ENCODE data around the gene INSR.
"Not testable (repeated sequence)": the region's sequence is repeated elsewhere in the genome, so short reads cannot be mapped to it uniquely, and the experiment has no call there.

Gene INSR

GRCh38 chr19:7257148-7258040 is 36.8 kb downstream of the INSR start:
- DNase-seq: no peak

- DNase-seq: no peak
Observed at GRCh38 chr19:7255631-7256030, 38.6 kb downstream of the INSR start.

- DNase-seq: no peak
Observed at GRCh38 chr19:7255119-7255518, 39.1 kb downstream of the INSR start.

DNA sequence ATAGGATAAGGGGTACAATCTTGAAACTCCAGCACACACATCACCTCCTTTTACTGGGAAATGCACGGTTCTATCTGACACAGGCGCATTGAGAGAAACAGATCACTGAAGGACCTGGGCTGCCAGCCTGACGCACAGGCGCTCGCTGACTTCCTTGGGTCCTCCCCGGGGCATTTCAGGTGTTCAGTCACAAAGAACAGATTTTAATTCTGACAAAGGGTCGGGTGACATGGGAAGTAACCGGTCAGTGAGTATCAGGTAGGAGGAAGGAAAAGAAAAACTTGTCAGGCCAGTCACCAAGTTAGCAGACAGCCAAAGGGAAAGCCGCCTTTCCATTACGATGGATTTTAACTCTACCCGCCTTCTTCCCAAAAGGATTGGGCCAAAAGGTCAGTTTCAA is 39.6 kb downstream of the INSR start:
- no peak for DNase-seq

GRCh38 chr19:7252364-7252763 is 41.9 kb downstream of the INSR start:
- DNase-seq: no peak

GRCh38 chr19:7251494-7251893 is 42.7 kb downstream of the INSR start:
- DNase-seq: no peak

DNA sequence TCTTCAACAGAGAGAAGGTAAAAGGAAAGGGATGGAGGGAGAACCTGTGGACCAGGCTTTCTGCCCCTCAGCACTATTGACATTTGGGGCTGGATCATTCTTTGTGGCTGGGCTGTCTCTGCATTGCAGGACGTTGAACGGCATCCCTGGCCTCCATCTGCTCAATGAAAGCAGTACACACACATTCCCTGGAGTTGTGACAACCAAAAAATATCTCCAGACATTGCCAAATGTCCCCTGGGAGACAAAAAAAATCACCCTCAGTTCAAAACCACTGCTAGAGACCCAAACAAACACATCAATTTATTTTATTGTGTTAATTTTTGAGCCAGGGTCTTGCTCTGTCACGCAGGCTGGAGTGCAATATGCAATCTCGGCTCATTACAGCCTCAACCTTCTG is 43.3 kb downstream of the INSR start:
- no peak for DNase-seq

DNA sequence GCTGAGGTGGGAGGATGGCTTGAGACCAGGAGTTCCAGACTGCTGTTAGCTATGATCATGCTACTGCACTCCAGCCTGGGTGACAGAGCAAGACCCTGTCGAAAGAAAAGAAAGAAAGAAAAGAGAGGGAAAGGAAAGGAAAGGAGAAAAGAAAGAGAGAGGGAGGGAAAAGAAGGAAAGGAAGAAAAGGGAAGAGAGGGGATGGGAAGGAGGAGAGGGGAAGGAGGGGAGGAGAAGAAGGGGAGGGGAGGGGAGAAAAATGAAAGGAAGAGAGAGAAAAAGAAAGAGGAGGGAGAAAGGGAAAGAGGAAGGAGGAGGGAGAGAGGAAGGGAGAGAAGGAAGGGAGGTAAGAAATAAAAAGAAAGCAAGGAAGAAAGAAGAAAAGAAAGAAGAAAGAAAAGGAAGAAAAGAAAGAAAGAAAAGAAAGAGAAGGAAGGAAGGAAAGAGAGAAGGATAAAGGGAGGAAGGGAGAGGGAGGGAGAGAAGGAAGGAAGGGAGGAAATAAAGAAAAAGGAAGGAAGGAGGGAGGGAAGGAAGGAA is 44.1 kb downstream of the INSR start:
- DNase-seq: no peak

DNA sequence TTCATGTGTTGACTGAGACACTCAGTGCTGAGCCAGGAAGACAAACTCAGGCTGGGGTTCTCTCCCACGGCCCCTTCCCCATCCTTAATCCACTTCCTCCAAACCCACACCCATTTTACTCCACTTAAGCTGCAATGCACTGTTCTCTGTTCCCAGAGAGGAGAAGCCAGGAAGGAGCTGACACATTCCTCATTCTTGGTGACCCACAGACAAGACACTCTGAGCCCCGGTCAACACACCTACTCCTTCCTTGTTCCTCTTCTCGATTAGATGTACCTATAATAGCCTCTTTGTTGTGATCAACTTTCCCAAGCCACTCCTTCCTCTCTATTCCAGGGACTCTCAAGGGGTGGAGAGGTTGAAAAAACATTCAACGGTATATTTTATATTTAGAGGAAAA is 47.1 kb downstream of the INSR start:
- no peak for DNase-seq

GRCh38 chr19:7246601-7247000 is 47.6 kb downstream of the INSR start:
- no peak for DNase-seq

GRCh38 chr19:7242601-7243258 is 51.5 kb downstream of the INSR start:
- DNase-seq: no peak

GRCh38 chr19:7238051-7238450 is 56.2 kb downstream of the INSR start:
- no peak for DNase-seq

- DNase-seq: no peak
Observed at GRCh38 chr19:7236153-7236552, 58.1 kb downstream of the INSR start.

DNA sequence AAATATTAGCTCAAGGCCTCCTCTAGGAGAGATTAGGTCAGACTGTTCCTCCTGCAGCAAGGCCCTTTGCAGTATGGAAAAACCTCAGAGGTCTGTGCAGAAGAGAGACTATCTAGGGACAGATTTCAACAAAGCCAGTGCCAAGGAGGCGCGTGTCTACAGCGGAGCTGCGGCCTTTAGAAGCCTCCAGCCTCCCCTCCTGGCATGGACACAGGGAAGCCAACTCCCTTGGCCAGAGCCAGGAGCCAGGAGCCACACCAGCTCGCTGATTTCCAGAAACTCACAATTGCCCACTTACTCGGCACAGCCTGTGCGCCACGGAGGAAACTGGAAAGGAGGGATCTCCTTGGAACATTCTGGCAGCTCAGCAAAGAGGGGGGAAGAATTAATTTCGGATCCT is 63.4 kb downstream of the INSR start:
- DNase-seq: no peak

DNA sequence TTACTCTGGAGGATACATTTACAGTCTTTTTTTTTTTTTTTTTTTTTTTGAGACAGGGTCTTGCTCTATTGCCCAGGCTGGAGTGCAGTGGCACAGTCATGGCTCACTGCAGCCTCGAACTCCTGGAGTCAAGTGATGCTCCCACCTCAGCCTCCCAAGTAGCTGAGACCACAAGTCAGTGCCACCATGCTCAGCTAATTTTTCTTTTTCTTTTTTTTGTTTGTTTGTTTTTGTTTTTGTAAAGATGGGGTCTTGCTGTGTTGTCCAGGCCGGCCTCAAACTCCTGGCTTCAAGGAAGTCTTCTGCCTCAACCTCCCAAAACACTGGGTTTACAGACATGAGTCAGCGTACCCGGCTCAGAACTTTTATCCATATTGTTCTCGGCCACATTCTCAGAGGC is 64.5 kb downstream of the INSR start:
- DNase-seq: no peak

DNA sequence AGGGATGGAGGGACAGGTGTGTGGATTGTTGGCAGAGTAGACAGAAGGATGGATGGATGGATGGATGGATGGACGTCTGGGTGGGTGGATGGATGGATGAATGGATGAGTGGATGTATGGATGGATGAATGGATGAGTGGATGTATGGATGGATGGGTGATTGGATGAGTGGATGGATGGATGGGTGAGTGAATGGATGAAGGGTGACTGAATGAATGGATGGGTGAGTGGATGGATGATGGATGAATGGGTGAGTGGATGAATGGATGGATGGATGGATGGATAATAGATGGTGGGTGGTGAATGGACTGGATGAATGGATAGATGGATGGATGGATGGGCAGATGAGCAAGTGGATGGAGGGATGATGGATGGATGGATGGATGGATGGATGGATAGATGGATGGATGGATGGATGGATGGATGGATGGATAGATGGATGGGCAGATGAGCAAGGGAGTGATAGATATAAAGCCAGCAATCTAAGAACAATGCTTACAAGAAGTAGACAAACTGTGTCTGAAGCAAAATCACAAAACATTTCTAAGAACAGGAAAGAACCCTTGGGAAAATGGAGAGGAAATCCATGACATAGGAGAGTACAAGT is 65.2 kb downstream of the INSR start:
- no peak for DNase-seq

DNA sequence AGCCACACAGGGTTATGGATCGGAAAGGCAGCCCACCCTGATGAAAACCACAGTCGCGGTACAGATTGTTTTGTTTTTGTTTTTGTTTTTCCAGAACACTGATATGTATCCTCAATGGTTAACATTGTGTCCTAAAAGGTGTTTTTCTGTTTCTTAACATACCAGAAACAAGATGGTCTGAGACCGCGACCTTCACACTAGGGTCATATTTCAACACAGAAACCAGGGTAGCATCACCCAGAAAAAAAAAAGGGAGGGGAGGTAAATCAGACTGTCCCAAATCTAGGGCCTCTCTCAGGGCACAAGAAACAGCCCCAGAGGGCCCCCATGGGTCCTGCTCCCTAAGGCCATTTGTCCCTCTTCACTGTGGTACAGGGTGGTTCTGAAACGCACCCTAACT is 66.5 kb downstream of the INSR start:
- no peak for DNase-seq

DNA sequence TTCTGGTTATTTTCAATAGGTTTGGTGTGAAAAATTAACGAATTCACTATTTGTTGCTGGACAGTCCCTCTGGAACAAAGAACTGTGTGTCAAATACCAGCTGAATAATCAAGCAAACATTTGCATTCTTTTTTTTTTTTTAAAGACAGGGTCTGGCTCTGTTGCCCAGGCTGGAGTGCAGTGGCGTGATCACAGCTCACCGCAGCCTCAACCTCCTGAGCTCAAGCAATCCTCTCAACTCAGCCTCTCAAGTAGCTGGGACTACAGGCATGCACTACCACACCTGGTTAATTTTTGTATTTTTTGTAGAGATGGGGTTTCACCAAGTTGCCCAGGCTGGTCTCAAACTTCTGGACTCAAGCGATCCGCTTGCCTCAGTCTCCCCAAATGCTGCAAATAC is 67.1 kb downstream of the INSR start:
- DNase-seq: not testable (repeated sequence)

DNA sequence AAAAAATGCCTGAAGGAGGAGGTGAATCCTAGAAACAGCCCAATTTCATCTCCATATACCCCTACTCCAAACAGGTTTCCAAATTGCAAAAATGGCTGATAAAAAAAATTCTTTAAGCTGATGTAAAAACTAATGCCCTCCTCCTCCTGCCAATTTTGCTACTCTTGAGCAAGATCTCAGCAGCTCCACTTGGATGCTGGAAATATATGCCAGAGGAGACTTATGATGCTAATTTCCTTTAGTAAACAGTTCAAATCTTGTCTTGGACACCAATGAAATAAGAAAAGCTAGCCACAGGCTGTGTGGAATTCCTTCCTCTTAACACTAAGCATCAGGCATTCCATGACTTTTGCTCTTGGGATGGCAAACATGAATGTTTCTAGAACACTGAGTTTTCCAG is 67.5 kb downstream of the INSR start:
- DNase-seq: no peak

GRCh38 chr19:7225741-7226140 is 68.5 kb downstream of the INSR start:
- DNase-seq: no peak

DNA sequence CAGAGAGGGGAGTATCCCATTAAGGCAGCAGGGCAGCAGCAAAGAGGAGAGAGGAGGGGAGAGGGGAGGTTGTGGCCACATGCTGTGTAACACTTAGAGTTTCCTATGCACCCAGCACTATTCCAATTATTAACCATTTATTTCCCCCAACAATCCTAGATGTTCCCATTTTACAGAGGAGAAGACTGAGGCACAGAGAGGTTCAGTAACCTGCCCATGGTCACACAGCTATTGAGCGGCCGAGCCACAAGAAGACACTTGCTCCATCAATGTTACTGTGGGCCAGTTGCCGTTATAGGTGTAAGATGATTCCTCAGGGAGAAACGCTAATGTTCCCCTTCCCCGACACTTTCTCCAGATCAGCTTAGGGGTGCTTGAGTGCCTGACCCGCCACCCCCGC is 69.2 kb downstream of the INSR start:
- no peak for DNase-seq

GRCh38 chr19:7224209-7224686 is 70.0 kb downstream of the INSR start:
- no peak for DNase-seq

DNA sequence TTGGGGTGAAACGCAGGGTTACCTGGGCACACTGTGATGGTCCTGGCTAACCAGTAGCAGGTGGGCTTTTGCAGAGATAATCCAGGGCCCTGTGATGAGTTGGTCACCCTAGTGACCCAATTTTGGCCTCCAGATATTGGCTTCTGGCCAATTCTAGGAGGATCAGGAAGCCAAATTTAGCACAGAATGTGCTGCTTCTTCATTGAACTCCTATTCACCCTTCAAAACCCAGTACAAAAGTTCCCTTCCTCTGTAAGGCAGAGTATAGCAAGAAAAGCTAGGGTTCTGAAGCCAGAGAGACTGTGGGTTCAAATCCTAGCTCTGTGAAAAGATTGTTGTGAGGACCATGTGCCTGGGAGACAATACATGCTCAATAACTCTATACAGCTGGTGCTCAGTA is 70.8 kb downstream of the INSR start:
- no peak for DNase-seq

DNA sequence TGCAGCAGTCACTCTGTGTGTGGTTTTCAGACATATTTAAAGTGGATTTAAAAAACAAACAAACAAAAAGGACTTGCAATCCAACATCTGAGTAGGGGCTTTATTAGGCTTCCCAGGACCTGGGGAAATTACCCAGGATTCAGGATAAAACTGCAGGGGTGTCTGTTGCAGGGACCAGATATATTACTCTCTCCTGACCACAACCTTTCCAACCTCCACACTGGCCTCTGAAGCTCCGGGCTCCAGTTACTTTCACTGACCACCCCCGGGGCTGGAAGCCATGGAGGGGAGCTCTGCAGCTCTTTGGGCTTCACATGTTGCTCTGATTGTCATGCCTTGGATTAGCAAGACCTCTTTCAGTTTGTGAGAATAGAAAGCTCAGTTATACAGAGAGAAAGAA is 75.2 kb downstream of the INSR start:
- no peak for DNase-seq

All from NCI-H510A (cell line).